ENCODE data around the gene NBPF26.
"Not testable (repeated sequence)": the region's sequence is repeated elsewhere in the genome, so short reads cannot be mapped to it uniquely, and the experiment has no call there.

NBPF26 gene

GRCh38 chr1:120723715-120724402 lies at the start of gene NBPF26:
Gene NBPF26 (plus strand): TSS chr1:120723945.
- peak within 1 kb of the TSS; percentile 66 for H3K4me3 ChIP-seq (ENCODE audit: low read depth, low read length)
- DNase-seq (ENCODE audit: low read depth) = peak; percentile 44

DNA sequence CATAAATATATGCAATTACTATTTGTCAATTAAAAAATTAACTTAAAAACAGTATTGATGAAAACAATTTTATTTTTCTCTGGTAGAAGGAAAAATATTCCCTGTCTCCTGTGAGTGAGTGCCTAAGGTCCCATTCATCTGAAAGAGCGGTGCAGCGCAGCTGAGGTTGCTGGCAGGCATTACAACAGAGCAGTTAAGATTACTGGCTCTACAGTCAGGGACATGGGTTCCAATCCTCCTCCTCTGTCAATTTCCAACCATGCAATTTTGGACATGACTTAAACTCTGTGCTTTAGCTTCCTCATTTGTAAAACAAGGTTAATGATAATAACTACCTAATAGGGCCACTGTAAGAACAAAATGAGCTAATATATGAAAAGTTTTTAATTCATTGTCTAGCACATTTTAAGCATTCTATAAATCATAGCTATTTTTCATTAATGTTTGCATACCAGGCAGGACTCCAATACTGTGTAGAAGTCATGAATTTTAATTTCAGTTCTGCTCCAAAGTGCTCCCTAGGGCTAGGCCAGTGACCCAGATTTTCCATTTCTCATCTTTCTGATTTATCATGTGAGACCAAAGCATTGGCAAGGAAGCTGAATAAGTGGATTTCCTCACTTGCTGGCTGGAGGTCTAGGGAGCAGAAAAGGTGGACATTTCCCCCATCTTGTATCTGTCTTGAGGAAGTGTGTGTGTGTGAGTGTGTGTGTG lies 43.5 kb upstream of the NBPF26 start:
- DNase-seq (ENCODE audit: low read depth) = not testable (repeated sequence)

GRCh38 chr1:120680938-120681337 lies 42.8 kb upstream of the NBPF26 start:
- not testable (repeated sequence) for H3K4me3 ChIP-seq (ENCODE audit: low read depth, low read length); DNase-seq (ENCODE audit: low read depth)

More for the DNA sequence above, 43.5 kb upstream of the NBPF26 start:
- H3K4me3 ChIP-seq (ENCODE audit: low read depth, low read length) = not testable (repeated sequence)

GRCh38 chr1:120684397-120684796 lies 39.3 kb upstream of the NBPF26 start:
- not testable (repeated sequence) for DNase-seq (ENCODE audit: low read depth); H3K4me3 ChIP-seq (ENCODE audit: low read depth, low read length)

DNA sequence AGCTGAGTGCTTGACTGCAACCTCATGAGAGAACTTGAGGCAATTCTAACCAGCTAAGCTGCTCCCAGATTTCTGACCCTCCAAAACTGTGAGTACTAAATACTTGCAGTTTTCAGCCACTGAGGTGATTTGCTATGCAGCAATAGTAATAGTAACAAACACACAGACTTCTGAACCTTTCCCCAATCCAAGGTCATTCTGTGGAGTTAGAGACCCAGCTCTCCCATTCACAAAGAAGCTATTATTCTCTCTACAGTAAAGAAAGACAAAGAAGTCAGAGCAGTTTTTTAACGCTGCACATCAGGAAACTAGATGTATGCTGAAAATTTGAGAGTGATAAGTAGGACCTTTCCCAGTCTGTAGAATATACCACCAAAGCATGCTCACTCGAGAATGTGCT lies 38.1 kb upstream of the NBPF26 start:
- not testable (repeated sequence) for DNase-seq (ENCODE audit: low read depth); H3K4me3 ChIP-seq (ENCODE audit: low read depth, low read length)

DNA sequence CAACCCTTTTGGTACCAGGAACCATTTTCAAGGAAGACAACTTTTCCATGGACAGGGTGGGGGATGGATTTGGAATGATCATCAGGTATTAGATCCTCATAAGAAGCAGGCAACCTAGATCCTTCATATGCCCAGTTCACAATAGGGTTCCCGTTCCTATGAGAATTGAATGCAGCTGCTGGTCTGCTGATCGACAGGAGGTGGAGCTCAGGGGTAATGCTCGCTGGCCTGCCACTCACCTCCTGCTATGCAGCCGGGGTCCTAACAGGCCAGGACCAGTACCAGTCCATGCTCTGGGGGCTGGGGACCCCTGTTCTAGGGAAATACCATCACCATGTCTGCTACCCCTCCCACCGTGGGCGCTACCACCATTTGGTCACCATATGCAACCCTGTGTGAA lies 36.5 kb upstream of the NBPF26 start:
- H3K4me3 ChIP-seq (ENCODE audit: low read depth, low read length); DNase-seq (ENCODE audit: low read depth): not testable (repeated sequence)

DNA sequence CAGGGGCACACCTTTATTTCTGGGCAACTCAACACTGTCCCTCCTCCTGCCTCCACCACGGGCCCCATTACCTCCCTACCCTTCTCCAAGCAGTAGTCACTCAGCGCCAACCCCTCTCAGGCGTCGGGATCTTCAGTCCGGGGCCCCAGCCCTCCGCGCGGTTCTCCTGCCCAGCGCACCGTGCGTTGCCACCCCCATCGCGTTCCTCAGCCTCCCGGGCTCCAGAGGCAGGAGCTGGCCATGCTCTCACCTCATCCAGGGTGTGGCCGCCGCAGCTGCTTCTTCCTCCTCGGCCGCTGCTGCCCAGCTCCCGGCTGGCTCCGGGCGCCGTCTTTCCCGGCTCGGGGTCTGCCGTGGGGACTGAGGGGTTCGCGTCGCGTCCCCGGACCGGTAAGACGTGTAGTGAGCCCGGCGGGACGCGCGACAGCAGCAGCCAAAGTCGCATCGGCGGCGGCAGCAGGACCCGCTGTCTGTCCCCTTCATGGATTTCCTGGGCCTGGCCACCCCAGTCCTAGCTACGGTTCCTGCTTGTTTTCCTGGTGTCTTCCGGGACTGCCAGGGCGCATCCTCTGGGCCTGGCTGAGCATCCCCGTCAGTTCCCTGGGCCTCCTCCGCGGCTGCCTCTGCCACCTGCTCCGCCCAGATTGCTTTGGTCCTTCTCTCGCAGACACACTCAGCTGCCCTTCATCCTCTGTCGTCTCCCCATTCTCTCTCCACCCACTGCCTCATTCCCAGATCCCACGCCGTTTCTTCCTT lies 22.8 kb upstream of the NBPF26 start:
- H3K4me3 ChIP-seq (ENCODE audit: low read depth, low read length); DNase-seq (ENCODE audit: low read depth): not testable (repeated sequence)

DNA sequence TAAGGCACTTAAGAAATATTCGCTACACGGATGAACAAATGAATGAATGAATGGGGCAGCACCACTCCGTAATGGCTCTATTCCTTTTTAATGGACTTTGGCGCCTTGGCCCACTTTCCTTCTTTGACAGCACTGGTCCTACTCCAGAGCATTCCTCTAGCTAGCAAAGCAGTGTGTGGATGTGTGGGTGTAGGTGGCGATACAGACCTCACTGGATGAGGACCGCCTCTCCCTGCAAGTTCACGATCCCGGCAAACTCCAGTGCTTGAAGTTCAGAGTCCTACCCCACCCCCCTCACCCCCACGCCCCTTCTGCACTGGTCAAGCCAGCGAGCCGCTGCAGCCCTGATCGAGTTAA lies 409 bp upstream of the NBPF26 start:
- not testable (repeated sequence) for H3K4me3 ChIP-seq (ENCODE audit: low read depth, low read length); DNase-seq (ENCODE audit: low read depth)

GRCh38 chr1:120724507-120724906 lies 762 bp downstream of the NBPF26 start:
- H3K4me3 ChIP-seq (ENCODE audit: low read depth, low read length) = peak overlapping the region; percentile 66
- not testable (repeated sequence) for DNase-seq (ENCODE audit: low read depth)

- not testable (repeated sequence) for DNase-seq (ENCODE audit: low read depth); H3K4me3 ChIP-seq (ENCODE audit: low read depth, low read length)
These were observed 5.1 kb downstream of the NBPF26 start for GRCh38 chr1:120728811-120729210.

DNA sequence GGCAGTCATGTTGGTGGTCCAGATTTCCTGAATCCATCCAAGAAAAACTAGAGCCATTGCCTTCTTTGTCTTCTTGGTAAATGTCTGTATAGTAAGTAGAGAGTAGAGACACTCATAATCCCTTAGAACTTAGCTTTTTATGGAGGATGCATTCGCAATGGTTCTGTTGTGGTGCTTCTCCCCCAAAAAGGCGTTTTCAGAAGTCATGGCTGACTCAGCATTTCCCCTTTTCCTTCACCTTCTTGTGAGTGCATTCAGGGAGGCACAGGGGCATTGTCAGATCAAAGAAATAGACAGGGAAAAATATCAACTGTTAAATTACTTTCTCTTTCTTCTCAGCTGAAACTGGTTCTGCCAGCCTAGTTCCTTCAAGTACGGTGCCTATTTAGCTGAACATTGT lies 45.3 kb downstream of the NBPF26 start:
- not testable (repeated sequence) for H3K4me3 ChIP-seq (ENCODE audit: low read depth, low read length); DNase-seq (ENCODE audit: low read depth)

- H3K4me3 ChIP-seq (ENCODE audit: low read depth, low read length) = not testable (repeated sequence)
These were observed 81.7 kb downstream of the NBPF26 start for GRCh38 chr1:120805452-120805851.

GRCh38 chr1:120811822-120812221 lies 88.1 kb downstream of the NBPF26 start:
- not testable (repeated sequence) for H3K4me3 ChIP-seq (ENCODE audit: low read depth, low read length); DNase-seq (ENCODE audit: low read depth)
- TF ChIP-seq, protein P1, sequence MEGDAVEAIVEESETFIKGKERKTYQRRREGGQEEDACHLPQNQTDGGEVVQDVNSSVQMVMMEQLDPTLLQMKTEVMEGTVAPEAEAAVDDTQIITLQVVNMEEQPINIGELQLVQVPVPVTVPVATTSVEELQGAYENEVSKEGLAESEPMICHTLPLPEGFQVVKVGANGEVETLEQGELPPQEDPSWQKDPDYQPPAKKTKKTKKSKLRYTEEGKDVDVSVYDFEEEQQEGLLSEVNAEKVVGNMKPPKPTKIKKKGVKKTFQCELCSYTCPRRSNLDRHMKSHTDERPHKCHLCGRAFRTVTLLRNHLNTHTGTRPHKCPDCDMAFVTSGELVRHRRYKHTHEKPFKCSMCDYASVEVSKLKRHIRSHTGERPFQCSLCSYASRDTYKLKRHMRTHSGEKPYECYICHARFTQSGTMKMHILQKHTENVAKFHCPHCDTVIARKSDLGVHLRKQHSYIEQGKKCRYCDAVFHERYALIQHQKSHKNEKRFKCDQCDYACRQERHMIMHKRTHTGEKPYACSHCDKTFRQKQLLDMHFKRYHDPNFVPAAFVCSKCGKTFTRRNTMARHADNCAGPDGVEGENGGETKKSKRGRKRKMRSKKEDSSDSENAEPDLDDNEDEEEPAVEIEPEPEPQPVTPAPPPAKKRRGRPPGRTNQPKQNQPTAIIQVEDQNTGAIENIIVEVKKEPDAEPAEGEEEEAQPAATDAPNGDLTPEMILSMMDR (IDR thresholded peaks at IDR 0.05; ENCODE audit: low read depth, low read length, missing control alignments) = peak; percentile 36

More at GRCh38 chr1:120805452-120805851, 81.7 kb downstream of the NBPF26 start:
- not testable (repeated sequence) for DNase-seq (ENCODE audit: low read depth)

GRCh38 chr1:120825051-120825450 lies 101.3 kb downstream of the NBPF26 start:
- DNase-seq (ENCODE audit: low read depth); H3K4me3 ChIP-seq (ENCODE audit: low read depth, low read length): not testable (repeated sequence)

DNA sequence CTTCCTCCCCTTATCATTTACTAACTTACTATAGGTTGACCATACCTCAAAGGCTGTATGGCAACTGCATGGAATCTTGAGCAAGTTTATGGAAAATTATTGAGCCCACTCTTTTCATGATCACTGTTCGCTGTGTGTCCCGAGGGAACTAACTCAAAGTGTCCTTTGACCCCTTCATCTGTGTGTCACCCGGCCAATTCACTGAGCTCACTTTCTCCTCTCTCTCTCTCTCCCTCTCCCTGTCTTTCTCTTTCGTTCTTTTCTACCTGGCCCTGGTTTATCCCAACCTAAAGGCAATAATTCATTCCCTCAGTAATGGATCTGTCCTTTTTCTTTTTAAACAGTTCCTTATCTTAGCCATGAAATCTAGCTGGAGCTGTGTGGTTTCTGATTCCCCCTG lies 102.9 kb downstream of the NBPF26 start:
- not testable (repeated sequence) for DNase-seq (ENCODE audit: low read depth); H3K4me3 ChIP-seq (ENCODE audit: low read depth, low read length)

Data from GM12864 (cell line).